ENCODE data around the gene KCNQ1.

The KCNQ1 gene

DNA sequence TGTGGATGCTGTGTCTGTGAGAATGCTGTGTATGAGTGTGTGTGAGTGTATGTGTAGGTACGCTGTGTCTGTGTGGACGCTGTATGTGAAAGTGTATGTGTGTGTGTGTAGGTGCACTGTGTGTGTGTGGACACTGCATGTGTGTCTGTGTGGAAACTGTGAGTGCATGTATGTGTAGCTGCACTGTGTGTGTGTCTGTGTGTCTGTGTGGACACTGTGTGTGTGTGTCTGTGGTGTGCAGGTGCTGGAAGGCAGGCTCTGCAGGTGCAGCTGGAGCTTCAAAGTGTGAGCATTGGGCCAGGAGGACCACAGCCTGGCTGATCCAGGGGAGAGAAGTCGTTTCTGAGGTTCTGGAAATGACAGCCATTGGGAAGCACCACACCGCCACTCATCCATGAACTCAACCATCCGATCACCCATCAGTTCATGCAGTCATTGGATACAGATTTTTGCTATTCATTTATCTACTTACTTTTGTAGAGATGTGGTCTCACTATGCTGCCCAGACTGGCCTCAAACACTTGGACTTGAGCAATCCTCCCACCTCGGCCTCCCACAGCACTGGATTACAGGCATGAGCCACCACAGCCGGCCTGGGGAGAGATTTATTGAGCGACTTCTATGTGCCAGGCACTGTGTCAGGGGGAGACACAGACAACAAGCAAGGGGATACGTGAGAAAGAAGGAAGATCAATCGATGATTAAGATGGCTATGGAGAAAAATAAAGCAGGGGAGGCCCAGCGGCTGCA, 10.1 kb upstream of the KCNQ1 start:
- Histone ChIP-seq H3K36me3 (no peaks in the 10 kb centered on the region), H3K27me3 (ENCODE audit: insufficient read depth, low read depth, severe bottlenecking) (peaks cover 46% of the 10 kb centered on the region), H3K9me3 (ENCODE audit: severe bottlenecking) (peaks cover under 1% of the 10 kb centered on the region), H3K4me3 (ENCODE audit: low read depth, low read length) (no peak overlapping the region), H3K27ac (no peak overlapping the region)
- no peak for DNase-seq
- TF ChIP-seq, protein P1, sequence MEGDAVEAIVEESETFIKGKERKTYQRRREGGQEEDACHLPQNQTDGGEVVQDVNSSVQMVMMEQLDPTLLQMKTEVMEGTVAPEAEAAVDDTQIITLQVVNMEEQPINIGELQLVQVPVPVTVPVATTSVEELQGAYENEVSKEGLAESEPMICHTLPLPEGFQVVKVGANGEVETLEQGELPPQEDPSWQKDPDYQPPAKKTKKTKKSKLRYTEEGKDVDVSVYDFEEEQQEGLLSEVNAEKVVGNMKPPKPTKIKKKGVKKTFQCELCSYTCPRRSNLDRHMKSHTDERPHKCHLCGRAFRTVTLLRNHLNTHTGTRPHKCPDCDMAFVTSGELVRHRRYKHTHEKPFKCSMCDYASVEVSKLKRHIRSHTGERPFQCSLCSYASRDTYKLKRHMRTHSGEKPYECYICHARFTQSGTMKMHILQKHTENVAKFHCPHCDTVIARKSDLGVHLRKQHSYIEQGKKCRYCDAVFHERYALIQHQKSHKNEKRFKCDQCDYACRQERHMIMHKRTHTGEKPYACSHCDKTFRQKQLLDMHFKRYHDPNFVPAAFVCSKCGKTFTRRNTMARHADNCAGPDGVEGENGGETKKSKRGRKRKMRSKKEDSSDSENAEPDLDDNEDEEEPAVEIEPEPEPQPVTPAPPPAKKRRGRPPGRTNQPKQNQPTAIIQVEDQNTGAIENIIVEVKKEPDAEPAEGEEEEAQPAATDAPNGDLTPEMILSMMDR (IDR thresholded peaks at IDR 0.05; ENCODE audit: low read depth, low read length): no peak

- TF ChIP-seq, protein P1 (IDR thresholded peaks at IDR 0.05; ENCODE audit: low read depth, low read length): no peak
- peaks cover 51% of the 10 kb centered on the region for H3K27me3 ChIP-seq (ENCODE audit: insufficient read depth, low read depth, severe bottlenecking)
- no peak overlapping the region for H3K27ac ChIP-seq
- no peak overlapping the region for H3K4me3 ChIP-seq (ENCODE audit: low read depth, low read length)
- DNase-seq: no peak
- peaks cover 4% of the 10 kb centered on the region for H3K9me3 ChIP-seq (ENCODE audit: severe bottlenecking)
- no peaks in the 10 kb centered on the region for H3K36me3 ChIP-seq
Measured at GRCh38 chr11:2435288-2436012, 9.4 kb upstream of the KCNQ1 start.

DNA sequence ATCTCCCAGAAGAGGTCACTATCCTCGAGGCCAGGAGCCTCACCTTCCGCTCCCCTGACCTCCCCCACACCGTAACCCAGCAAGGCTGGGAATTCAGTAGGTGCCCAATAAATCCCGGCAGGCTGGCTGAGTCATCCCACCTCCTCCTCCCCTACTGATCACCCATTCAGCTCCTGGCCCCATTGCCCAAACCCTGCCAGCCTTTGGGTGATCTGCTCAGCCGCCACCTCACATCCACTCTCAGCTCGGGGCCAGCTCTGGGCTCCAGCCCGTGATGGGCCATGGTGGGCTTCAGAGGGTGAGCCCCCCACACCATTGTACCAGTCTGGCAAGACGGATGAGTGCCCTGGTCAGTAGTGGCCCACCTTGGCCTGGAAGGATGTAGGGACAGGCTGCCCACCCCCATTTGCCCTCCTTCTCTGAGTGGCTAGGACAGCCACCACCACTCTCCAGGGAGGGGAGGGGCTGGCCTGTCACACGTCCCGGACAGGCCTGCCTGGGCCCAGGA, 8.7 kb upstream of the KCNQ1 start:
- DNase-seq: no peak
- TF ChIP-seq, protein P1 (IDR thresholded peaks at IDR 0.05; ENCODE audit: low read depth, low read length): no peak
- no peak overlapping the region for H3K4me3 ChIP-seq (ENCODE audit: low read depth, low read length)
- peaks cover 4% of the 10 kb centered on the region for H3K9me3 ChIP-seq (ENCODE audit: severe bottlenecking)
- no peaks in the 10 kb centered on the region for H3K36me3 ChIP-seq
- peaks cover 56% of the 10 kb centered on the region for H3K27me3 ChIP-seq (ENCODE audit: insufficient read depth, low read depth, severe bottlenecking)
- H3K27ac ChIP-seq: no peak overlapping the region

GRCh38 chr11:2436521-2437031, 8.2 kb upstream of the KCNQ1 start:
- Histone ChIP-seq H3K36me3 (no peaks in the 10 kb centered on the region), H3K27me3 (ENCODE audit: insufficient read depth, low read depth, severe bottlenecking) (peaks cover 61% of the 10 kb centered on the region), H3K4me3 (ENCODE audit: low read depth, low read length) (no peak overlapping the region), H3K27ac (no peak overlapping the region), H3K9me3 (ENCODE audit: severe bottlenecking) (peaks cover 4% of the 10 kb centered on the region)
- no peak for DNase-seq
- TF ChIP-seq, protein P1 (IDR thresholded peaks at IDR 0.05; ENCODE audit: low read depth, low read length): no peak

DNA sequence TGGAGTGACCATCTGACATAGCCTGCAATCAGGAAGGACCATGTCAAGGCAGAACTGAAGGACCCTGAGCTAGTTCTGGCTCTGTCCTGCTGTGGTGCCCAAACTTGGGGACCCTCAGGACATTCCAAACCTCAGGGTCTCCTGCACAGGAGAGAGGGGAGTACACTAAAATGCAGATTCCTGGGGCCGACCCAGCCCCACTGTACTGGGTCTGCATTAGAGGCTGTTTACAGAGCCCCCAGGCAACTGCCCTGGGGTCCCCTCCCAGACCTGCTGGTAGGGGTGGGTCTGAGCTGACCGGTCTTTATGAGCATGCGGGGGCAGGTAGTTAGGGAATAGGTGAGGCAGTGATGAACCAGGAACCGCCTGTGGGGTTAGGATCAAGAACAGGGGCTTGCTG, 7.3 kb upstream of the KCNQ1 start:
- Histone ChIP-seq H3K27me3 (ENCODE audit: insufficient read depth, low read depth, severe bottlenecking) (peaks cover 70% of the 10 kb centered on the region), H3K4me3 (ENCODE audit: low read depth, low read length) (no peak overlapping the region), H3K36me3 (no peaks in the 10 kb centered on the region), H3K27ac (no peak overlapping the region), H3K9me3 (ENCODE audit: severe bottlenecking) (peaks cover 4% of the 10 kb centered on the region)
- TF ChIP-seq, protein P1 (IDR thresholded peaks at IDR 0.05; ENCODE audit: low read depth, low read length): no peak
- DNase-seq: no peak
